Activated T-cell treated with anti-CD3 and anti-CD28 coated beads for 24 hours (primary cell): ENCODE data around the gene FBXL13.
"Not testable (repeated sequence)": the region's sequence is repeated elsewhere in the genome, so short reads cannot be mapped to it uniquely, and the experiment has no call there.

Source experiments
- DNase-seq: peaks from one replicate; pipeline ENCODE4 v3.0.0-alpha.2; 2020; ENCODE audit warnings: low read depth

FBXL13 gene

GRCh38 chr7:103079836-103080235, 5.2 kb upstream of the FBXL13 start:
- DNase-seq: no peak

DNA sequence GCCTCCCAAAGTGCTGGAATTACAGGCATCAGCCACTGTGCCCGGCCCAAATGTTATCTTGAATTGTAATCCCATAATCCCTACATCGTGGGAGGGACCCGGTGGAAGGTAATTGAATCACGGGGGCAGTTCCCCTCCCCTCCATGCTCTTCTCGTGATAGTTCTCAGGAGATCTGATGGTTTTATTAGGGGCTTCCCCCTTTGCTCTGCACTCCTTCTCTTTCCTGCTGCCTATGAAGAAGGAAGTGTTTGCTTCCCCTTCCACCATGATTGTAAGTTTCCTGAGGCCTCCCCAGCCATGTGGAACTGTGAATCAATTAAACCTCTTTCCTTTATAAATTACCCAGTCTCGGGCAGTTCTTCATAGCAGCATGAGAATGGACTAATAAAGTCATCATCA, 3.6 kb upstream of the FBXL13 start:
- not testable (repeated sequence) for DNase-seq

DNA sequence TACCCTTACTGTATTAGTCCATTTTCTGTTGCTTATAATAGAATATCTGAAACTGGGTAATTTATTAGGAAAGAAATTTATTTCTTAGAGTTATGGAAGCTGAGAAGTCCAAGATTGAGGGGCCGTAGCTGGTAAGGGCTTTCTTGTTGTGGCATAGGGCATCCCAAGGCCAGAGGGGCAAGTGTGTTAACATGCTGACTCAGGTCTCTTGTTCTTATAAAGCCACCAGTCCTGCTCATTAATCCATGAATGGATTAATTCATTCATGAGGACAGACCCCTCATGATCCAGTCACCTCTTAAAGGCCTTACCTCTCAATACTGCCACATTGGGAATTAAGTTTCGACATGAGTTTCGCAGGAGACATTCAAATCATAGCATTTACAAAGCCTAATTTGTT, 2.7 kb upstream of the FBXL13 start:
- no peak for DNase-seq

DNA sequence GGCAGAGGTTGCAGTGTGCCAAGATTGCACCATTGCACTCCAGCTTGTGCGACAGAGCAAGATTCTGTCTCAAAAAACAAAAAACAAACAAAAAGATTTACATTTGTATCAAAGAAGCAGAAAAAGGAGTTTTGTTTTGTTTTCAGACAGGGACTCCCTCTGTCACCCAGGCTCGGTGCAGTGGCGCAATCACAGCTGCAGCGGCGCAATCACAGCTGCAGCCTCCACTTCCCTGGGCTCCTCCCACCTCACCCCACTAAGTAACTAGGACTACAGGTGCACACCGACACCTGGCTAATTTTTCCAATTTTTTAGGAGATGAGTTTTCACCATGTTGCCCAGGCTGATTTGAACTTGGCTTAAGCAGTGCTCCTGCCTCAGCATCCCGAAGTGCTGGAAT, 2.2 kb upstream of the FBXL13 start:
- DNase-seq: no peak

GRCh38 chr7:103075337-103075918, 832 bp upstream of the FBXL13 start:
- peak; percentile 70 for DNase-seq

DNA sequence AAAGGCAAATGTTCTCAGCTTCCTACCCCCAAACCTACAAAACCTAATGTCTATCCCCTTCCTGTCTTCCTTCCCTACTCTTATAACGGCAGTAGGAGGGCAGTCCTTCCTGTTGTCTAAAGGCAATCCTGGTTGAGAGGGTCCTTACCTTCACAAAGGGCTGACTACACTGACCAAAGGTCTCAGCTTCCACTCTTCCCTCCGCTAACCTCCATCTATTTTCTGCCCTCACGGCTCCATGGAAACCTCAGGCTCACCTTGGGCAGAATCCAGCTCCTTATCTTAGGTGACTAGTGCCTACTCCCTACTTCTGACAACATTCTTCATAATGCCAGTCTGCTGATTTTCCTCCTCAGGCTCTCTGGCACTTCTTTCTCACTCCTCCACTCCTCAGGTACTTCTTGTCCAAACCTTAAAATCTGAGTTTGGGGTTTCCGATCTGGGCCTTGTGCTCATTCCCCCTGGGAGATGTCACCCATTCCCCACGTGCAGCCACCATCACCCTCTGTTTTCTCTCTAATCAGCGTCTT, 542 bp downstream of the FBXL13 start:
- DNase-seq: no peak

- DNase-seq: no peak
These were observed 3.6 kb downstream of the FBXL13 start for GRCh38 chr7:103071000-103071399.

DNA sequence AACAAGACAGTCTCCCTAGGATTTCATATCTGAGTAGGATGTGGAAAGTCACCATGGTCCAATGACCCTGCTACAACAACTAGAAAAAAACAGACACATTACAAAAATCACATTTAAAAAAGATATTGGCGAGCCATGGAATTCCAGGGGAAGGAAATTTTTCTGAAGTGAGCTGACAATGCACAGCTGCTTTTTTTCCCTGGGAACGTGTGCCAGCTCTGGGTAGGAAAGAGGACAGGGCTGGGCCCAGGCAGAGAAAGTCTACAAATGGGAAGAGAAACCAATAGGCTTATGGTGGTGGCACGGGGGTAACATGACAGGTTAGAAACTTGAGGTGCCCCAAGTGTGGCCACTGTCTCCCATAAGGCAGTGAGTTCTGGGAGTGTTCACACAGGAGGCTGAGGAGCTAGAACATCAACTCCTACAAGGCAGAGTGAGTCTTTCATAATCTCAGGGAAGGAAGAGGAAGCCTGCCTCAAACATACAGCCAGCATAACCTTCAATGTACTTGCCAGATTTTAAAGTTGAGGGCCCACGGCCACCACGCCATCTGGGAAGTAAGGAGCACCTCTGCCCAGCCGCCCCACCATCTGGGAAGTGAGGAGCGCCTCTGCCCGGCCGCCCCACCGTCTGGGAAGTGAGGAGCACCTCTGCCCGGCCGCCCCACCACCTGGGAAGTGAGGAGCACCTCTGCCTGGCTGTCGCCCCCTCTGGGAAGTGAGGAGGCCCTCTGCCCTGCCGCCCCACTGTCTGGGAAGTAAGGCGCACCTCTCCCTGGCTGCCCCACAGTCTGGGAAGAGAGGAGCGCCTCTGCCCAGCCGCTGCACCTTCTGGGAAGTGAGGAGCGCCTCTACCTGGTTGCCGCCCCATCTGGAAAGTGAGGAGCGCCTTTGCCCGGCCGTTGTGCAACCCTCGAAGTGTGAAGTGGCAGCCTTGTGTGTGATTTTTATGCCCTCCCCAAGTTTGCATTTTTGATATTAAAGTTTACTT, 5.9 kb downstream of the FBXL13 start:
- DNase-seq: no peak

DNA sequence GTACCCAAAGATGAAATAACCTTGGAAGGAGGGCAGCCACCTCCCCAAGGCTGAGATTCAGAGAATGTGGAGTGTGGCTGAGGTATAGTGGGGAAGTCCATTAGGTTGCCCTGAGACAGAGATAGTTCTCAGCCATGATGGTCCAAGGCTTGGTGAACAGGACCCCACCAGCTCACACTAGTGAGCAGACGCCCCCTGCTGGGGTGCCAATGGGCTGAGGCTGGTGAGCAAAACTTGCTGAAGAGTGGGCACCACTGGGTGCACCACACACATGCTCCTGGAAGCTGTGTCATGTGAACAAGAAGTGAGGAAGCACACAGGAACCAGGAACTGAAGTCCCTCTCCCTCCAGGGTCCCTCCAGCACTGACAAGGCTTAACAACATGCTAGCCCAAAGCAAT, 8.9 kb downstream of the FBXL13 start:
- peak; percentile 32 for DNase-seq

GRCh38 chr7:103063895-103064294, 10.7 kb downstream of the FBXL13 start:
- DNase-seq: no peak

- no peak for DNase-seq
These were observed 15.1 kb downstream of the FBXL13 start for GRCh38 chr7:103059471-103059870.

- DNase-seq: no peak
These were observed 16.5 kb downstream of the FBXL13 start for GRCh38 chr7:103058122-103058521.

DNA sequence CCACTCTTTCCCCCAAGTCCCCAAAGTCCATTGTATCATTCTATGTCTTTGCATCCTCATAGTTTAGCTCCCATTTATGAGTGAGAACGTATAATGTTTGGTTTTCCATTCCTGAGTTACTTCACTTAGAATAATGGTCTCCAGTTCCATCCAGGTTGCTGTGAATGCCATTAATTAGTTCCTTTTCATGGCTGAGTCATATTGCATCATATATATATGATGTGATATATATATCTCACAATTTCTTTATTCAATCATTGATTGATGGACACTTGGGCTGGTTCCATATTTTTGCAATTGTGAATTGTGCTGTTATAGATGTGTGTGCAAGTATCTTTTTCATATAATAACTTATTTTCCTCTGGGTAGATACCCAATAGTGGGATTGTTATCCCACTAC, 18.6 kb downstream of the FBXL13 start:
- DNase-seq: not testable (repeated sequence)

- DNase-seq: no peak
These were observed 23.1 kb downstream of the FBXL13 start for GRCh38 chr7:103051519-103051918.

DNA sequence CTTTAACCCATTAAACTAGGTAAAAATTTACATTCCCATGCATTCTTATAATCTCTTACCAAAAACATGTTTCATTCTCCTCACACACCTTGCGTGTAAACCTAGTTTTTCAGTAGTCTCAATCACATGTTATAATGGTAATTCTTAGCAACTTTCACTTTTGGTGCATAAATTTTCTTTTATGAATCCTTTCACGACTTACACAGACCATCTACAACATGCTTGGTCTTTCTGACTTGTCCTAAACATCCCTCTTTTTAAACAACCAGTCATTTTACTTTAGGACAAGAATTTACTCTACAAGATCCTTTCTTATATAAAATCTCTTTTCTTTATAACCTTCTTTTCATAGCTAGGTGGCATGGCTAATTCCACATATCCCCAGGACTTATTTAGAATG, 25.8 kb downstream of the FBXL13 start:
- no peak for DNase-seq

- not testable (repeated sequence) for DNase-seq
These were observed 32.8 kb downstream of the FBXL13 start for GRCh38 chr7:103041815-103042214.

DNA sequence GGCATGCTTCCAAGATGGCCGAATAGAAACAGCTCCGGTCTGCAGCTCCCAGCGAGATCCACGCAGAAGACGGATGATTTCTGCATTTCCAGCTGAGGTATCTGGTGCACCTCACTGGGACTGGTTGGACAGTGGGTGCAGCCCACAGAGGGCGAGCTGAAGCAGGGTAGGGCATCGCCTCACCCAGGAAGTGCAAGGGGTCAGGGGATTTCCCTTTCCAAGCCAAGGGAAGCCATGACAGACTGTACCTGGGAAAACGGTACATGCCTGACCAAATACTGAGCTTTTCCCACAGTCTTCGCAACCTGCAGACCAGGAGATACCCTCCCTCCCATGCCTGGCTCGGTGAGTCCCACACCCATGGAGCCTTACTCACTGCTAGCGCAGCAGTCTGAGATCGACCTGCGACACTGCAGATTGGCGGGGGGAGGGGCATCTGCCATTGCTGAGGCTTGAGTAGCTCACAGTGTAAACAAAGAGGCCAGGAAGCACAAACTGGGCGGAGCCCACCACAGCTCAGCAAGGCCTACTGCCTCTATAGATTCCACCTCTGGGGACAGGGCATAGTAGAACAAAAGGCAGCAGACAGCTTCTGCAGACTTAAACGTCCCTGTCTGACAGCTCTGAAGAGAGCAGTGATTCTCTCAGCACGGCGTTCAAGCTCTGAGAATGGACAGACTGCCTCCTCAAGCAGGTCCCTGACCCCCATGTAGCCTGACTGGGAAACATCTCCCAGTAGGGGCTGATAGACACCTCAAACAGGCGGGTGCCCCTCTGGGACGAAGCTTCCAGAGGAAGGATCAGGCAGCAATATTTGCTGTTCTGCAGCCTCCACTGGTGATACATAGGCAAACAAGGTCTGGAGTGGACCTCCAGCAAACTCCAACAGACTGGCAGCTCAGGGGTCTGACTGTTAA, 36.5 kb downstream of the FBXL13 start:
- DNase-seq: not testable (repeated sequence)

DNA sequence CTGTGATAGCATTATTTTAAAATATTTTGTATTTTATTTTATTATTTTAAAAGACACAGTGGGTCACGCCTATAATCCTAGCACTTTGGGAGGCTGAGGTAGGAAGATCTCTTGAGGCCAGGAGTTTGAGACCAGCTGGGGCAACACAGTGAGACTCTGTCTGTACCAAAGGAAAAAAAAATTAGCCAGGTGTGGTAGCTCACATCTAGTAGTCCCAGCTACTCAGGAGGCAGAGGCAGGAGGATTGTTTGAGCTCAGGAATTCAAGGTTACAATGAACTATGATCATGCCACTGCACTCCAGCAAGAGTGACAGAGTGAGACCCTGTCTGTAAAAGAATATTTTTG, 37.1 kb downstream of the FBXL13 start:
- no peak for DNase-seq

- not testable (repeated sequence) for DNase-seq
These were observed 40.3 kb downstream of the FBXL13 start for GRCh38 chr7:103034318-103034717.

DNA sequence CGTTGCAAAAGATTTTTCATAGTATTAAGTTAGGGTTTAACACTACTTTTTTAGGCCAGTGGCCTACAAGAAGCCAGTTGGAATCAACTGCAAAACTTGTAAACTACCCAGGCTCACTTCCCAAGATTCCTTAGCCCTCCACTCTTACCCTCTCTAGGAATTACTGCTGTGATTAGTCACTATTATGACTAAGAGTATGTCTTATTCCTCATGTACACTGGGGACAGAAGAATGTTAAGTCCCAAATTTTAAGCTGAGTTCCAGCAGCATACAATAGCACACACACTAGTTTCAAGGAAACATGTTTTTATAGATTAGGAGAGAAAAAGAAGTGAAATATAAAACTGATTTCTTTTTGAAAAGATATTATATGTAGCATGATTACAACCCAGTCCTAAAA, 42.8 kb downstream of the FBXL13 start:
- DNase-seq: no peak

- DNase-seq: no peak
These were observed 43.6 kb downstream of the FBXL13 start for GRCh38 chr7:103031024-103031423.

- no peak for DNase-seq
These were observed 49.3 kb downstream of the FBXL13 start for GRCh38 chr7:103025341-103025740.
